ENCODE data around the gene SSH2. TPM values are rescaled to one million over a fixed set of nuclear protein-coding genes. Genes with fewer than 3 reads are reported as not detected.

The SSH2 gene
- total RNA-seq, 1 donor from 2014 or later, result 46.5 TPM

- H3K27ac Mint-ChIP-seq (ENCODE audit: unreplicated experiment), result no peak overlapping the region
Measured at GRCh38 chr17:29699283-29699682, 230.7 kb downstream of the SSH2 start.

DNA sequence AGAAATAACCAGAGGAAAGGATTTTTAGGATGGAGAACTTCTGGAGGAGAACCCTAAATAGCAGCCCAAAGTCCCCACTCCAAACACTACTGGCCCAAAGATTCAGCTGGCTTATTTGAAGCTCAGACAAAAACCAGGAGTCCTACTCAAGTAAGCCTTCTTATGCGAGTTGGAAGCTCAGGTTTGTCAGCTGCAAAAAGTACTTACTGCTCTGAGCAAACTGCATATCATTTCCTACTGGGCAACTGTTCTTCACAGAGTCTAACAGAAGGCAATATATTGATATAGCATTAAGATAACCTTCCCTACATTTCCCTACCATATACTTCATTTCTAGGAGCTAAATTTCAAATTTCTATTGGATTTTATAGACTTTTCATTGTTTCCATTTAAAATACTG is 231.2 kb downstream of the SSH2 start:
- Mint-ChIP-seq H3K4me1 (ENCODE audit: low read depth, unreplicated experiment) (no peaks in the 10 kb centered on the region), H3K36me3 (ENCODE audit: unreplicated experiment) (no peaks in the 10 kb centered on the region), H3K27me3 (ENCODE audit: unreplicated experiment) (no peaks in the 10 kb centered on the region), H3K4me3 (ENCODE audit: unreplicated experiment) (no peak overlapping the region), H3K27ac (ENCODE audit: unreplicated experiment) (no peak overlapping the region), H3K9me3 (ENCODE audit: unreplicated experiment) (no peaks in the 10 kb centered on the region)
- no peak for TF ChIP-seq CTCF (IDR thresholded peaks at IDR 0.05; ENCODE audit: partially characterized antibody, unreplicated experiment)
- DNase-seq, result no peak

More at GRCh38 chr17:29699283-29699682, 230.7 kb downstream of the SSH2 start:
- no peak for TF ChIP-seq CTCF (IDR thresholded peaks at IDR 0.05; ENCODE audit: partially characterized antibody, unreplicated experiment)
- no peaks in the 10 kb centered on the region for H3K9me3 Mint-ChIP-seq (ENCODE audit: unreplicated experiment)
- no peaks in the 10 kb centered on the region for H3K4me1 Mint-ChIP-seq (ENCODE audit: low read depth, unreplicated experiment)
- no peaks in the 10 kb centered on the region for H3K36me3 Mint-ChIP-seq (ENCODE audit: unreplicated experiment)
- no peak overlapping the region for H3K4me3 Mint-ChIP-seq (ENCODE audit: unreplicated experiment)
- no peak for DNase-seq
- H3K27me3 Mint-ChIP-seq (ENCODE audit: unreplicated experiment), result no peaks in the 10 kb centered on the region

- no peak for DNase-seq
- Mint-ChIP-seq H3K4me1 (ENCODE audit: low read depth, unreplicated experiment) (no peaks in the 10 kb centered on the region), H3K36me3 (ENCODE audit: unreplicated experiment) (no peaks in the 10 kb centered on the region), H3K27ac (ENCODE audit: unreplicated experiment) (no peak overlapping the region), H3K9me3 (ENCODE audit: unreplicated experiment) (no peaks in the 10 kb centered on the region), H3K4me3 (ENCODE audit: unreplicated experiment) (no peak overlapping the region), H3K27me3 (ENCODE audit: unreplicated experiment) (no peaks in the 10 kb centered on the region)
- no peak for TF ChIP-seq CTCF (IDR thresholded peaks at IDR 0.05; ENCODE audit: partially characterized antibody, unreplicated experiment)
Measured at GRCh38 chr17:29698019-29698777, 231.8 kb downstream of the SSH2 start.

GRCh38 chr17:29697371-29697770 is 232.7 kb downstream of the SSH2 start:
- no peak for DNase-seq
- Mint-ChIP-seq H3K4me1 (ENCODE audit: low read depth, unreplicated experiment) (no peaks in the 10 kb centered on the region), H3K9me3 (ENCODE audit: unreplicated experiment) (no peaks in the 10 kb centered on the region), H3K27me3 (ENCODE audit: unreplicated experiment) (no peaks in the 10 kb centered on the region), H3K36me3 (ENCODE audit: unreplicated experiment) (no peaks in the 10 kb centered on the region), H3K4me3 (ENCODE audit: unreplicated experiment) (no peak overlapping the region), H3K27ac (ENCODE audit: unreplicated experiment) (no peak overlapping the region)
- TF ChIP-seq CTCF (IDR thresholded peaks at IDR 0.05; ENCODE audit: partially characterized antibody, unreplicated experiment), result no peak

GRCh38 chr17:29694918-29695563 is 235.0 kb downstream of the SSH2 start:
- Mint-ChIP-seq H3K4me1 (ENCODE audit: low read depth, unreplicated experiment) (no peaks in the 10 kb centered on the region), H3K27me3 (ENCODE audit: unreplicated experiment) (no peaks in the 10 kb centered on the region), H3K36me3 (ENCODE audit: unreplicated experiment) (no peaks in the 10 kb centered on the region), H3K27ac (ENCODE audit: unreplicated experiment) (no peak overlapping the region), H3K9me3 (ENCODE audit: unreplicated experiment) (no peaks in the 10 kb centered on the region), H3K4me3 (ENCODE audit: unreplicated experiment) (no peak overlapping the region)
- TF ChIP-seq CTCF (IDR thresholded peaks at IDR 0.05; ENCODE audit: partially characterized antibody, unreplicated experiment), result no peak
- DNase-seq, result no peak
